GM12878 (cell line): ENCODE results near the gene OR6B1. TPM values are rescaled to one million over a fixed set of nuclear protein-coding genes. Genes with fewer than 3 reads are reported as not detected.

Source experiments
- ATAC-seq: fragments of 200-7000 bp; cut with Tn5 transposase; 3 replicates; pipeline ENCODE4 v1.9.1; 2020; ENCODE audit warnings: mild to moderate bottlenecking, moderate library complexity
- BruUV-seq: library from RNA; stranded (reverse); fragments of 400-500 nt; replicated peaks from 2 replicates; lab custom pipeline; 2021; lab: Mats Ljungman, UMichigan
- CTCF ChIA-PET: fragments of 300-600 bp; sonication (Branson Sonifier 250); formaldehyde crosslinking; extraction: SDS; loops from one replicate; lab custom pipeline; 2021; ENCODE audit warnings: inconsistent platforms; lab: Yijun Ruan, JAX
- POLR2A ChIA-PET: fragments of 350-600 bp; formaldehyde crosslinking; extraction: SDS; loops from one replicate; lab custom pipeline; 2021; ENCODE audit warnings: inconsistent platforms; lab: Charles Lee
- RAD21 ChIA-PET: fragments of 300-600 bp; sonication (Branson Sonifier 250); formaldehyde crosslinking; loops from one replicate; lab custom pipeline; 2023; ENCODE audit warnings: antibody characterized with exemption; ENCODE audit not compliant: unreplicated experiment; lab: Charles Lee
- SMC1A ChIA-PET: fragments of 300-600 bp; sonication (Branson Sonifier 250); formaldehyde crosslinking; loops from one replicate; lab custom pipeline; 2023; ENCODE audit not compliant: unreplicated experiment, uncharacterized antibody; lab: Charles Lee
- DNase-seq: peaks from one replicate; pipeline ENCODE4 v3.0.0-alpha.2; 2011; ENCODE audit warnings: low read depth, low spot score
- FAIRE-seq: peaks from 3 replicates; lab custom pipeline; 2011; peaks lifted over from hg19 to GRCh38; lab: Jason Lieb, UNC
- H2AFZ ChIP-seq: 2 replicates; pipeline ENCODE4 v1.6.0; 2011; ENCODE audit warnings: low read depth, low read length, control low read depth; ENCODE audit not compliant: control insufficient read depth
- H3K27ac ChIP-seq: 2 replicates; pipeline ENCODE4 v1.5.1; 2011; ENCODE audit warnings: control low read depth; ENCODE audit not compliant: control insufficient read depth, insufficient read depth
- H3K27me3 ChIP-seq, 2 experiments: replicated peaks in 1 of 2; 2 replicates each; pipeline versions ENCODE4 v1.6.0 to v1.6.1; 2011; ENCODE audit warnings: low read length in 1 of 2; ENCODE audit not compliant: control insufficient read depth in 2 of 2, insufficient read depth in 2 of 2
- H3K36me3 ChIP-seq, 2 experiments: 2 replicates each; pipeline ENCODE4 v1.5.1; 2011; ENCODE audit warnings: low read length in 1 of 2; ENCODE audit not compliant: control insufficient read depth in 2 of 2, insufficient read depth in 2 of 2
- H3K4me1 ChIP-seq: 2 replicates; pipeline ENCODE4 v1.6.1; 2011; ENCODE audit warnings: mild to moderate bottlenecking, low read length, moderate library complexity, mixed read lengths; ENCODE audit not compliant: control insufficient read depth, insufficient read depth
- H3K4me2 ChIP-seq: 2 replicates; pipeline ENCODE4 v1.6.0; 2011; ENCODE audit warnings: control low read depth; ENCODE audit not compliant: control insufficient read depth, insufficient read depth
- H3K4me3 ChIP-seq: fragments of 200-600 bp; sonication (generic); 2 replicates; pipeline ENCODE4 v1.5.1; 2016
- H3K79me2 ChIP-seq: 2 replicates; pipeline ENCODE4 v1.6.0; 2011; ENCODE audit warnings: low read length; ENCODE audit not compliant: control insufficient read depth, insufficient read depth
- H3K9ac ChIP-seq: 2 replicates; pipeline ENCODE4 v1.8.0; 2011; ENCODE audit warnings: low read length, control low read depth, mixed read lengths; ENCODE audit not compliant: control insufficient read depth, insufficient read depth
- H3K9me3 ChIP-seq: replicated peaks from 3 replicates; pipeline ENCODE4 v1.5.1; 2011; ENCODE audit warnings: mild to moderate bottlenecking, low read length; ENCODE audit not compliant: control insufficient read depth, insufficient read depth
- H4K20me1 ChIP-seq: 2 replicates; pipeline ENCODE4 v1.6.0; 2011; ENCODE audit not compliant: control insufficient read depth, insufficient read depth
- BRCA1 ChIP-seq: IDR thresholded peaks from 2 replicates; pipeline ENCODE4 v1.6.1; 2011; ENCODE audit warnings: low read depth, low read length, improper control_type of control experiment
- CHD1 ChIP-seq: IDR thresholded peaks from 2 replicates; pipeline ENCODE4 v1.6.1; 2012; ENCODE audit warnings: low read depth, low read length, improper control_type of control experiment
- CHD4 ChIP-seq: fragments of 200-600 bp; sonication (generic); IDR thresholded peaks from 2 replicates; pipeline ENCODE4 v1.6.1; 2016; ENCODE audit warnings: mild to moderate bottlenecking
- HCFC1 ChIP-seq: fragments of 150-350 bp; IDR thresholded peaks from 2 replicates; pipeline ENCODE4 v1.6.1; 2014; ENCODE audit warnings: low read length
- JUNB ChIP-seq: IDR thresholded peaks from 2 replicates; pipeline ENCODE4 v1.6.1; 2016; ENCODE audit warnings: antibody characterized with exemption, mild to moderate bottlenecking
- KLF5 ChIP-seq: fragments of 450-650 bp; IDR thresholded peaks from 2 replicates; pipeline ENCODE4 v1.6.1; 2014; ENCODE audit warnings: mild to moderate bottlenecking; ENCODE audit not compliant: partially characterized antibody
- MEF2A ChIP-seq: IDR thresholded peaks from 2 replicates; pipeline ENCODE4 v1.6.1; 2011; ENCODE audit warnings: low read depth, mild to moderate bottlenecking, low read length, moderate library complexity; ENCODE audit not compliant: insufficient read depth
- PML ChIP-seq: IDR thresholded peaks from 2 replicates; pipeline ENCODE4 v1.6.1; 2012; ENCODE audit warnings: low read length, inconsistent platforms
- YBX1 ChIP-seq: fragments of 450-650 bp; IDR thresholded peaks from 2 replicates; pipeline ENCODE4 v1.6.1; 2016; ENCODE audit warnings: antibody characterized with exemption
- in situ Hi-C: fragments of 300-500 bp; cut with MboI; formaldehyde crosslinking; loops from 9 replicates; pipeline ENCODE4 v1.14.3; 2018; ENCODE audit warnings: mixed read lengths
- intact Hi-C: fragments of 100-400 bp; cut with micrococcal nuclease; formaldehyde crosslinking; loops from one replicate; pipeline ENCODE4 v1.14.2; 2022; ENCODE audit not compliant: unreplicated experiment
- polyA plus RNA-seq, 11 experiments: library from polyadenylated mRNA; depleted of rRNA in 4 of 11; unstranded in 6 of 11; stranded (reverse) in 5 of 11; fragments of >200 nt; fragmentation: Nextera tagmentation in 4 of 11; fragmentation: Illumina TruSeq in 1 of 11; extraction: Ambion mirVana in 4 of 11; extraction: Trizol in 1 of 11; gene quantifications; 1 replicate in 1 of 11; 2 replicates in 10 of 11; pipeline versions ENCODE4 v1.2.1 to v1.2.3, GENCODE V29; 2011 to 2016; ENCODE audit warnings: inconsistent platforms in 2 of 11, missing spikeins in 2 of 11, low read depth in 1 of 11
- total RNA-seq, 4 experiments: library from RNA; depleted of rRNA in 3 of 4; stranded (reverse); fragments of >200 nt in 3 of 4; fragmentation: Illumina TruSeq in 1 of 4; extraction: Trizol in 1 of 4; gene quantifications; 2 replicates each; pipeline versions ENCODE4 v1.2.1 to v1.2.3, GENCODE V29; 2013 to 2021
- TF ChIP-seq, protein P1 (sequence below): fragments of 450-650 bp; IDR thresholded peaks from 2 replicates; pipeline ENCODE4 v1.6.1; 2016; ENCODE audit warnings: mild to moderate bottlenecking

OR6B1 gene
- total and polyA plus RNA-seq, 10 of the 15 experiments (the other 5 are each of a cell fraction or from before 2014, with no cell fraction given): not detected

DNA sequence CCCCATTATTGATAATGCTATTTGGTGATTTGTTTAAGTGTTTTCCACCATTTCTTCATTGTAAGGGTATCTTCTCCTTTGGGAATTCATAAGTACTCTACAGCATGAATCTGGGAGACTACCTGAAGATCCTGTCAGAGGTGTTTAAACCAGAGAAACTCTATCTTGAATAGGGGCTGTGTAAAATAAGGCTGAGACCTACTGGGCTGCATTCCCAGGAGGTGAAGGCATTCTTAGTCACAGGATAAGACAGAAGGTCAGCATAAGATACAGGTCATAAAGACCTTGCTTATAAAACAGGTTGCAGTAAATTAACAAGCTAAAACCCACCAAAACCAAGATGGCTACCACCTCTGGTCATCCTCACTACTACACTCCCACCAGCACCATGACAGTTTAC, 35.3 kb downstream of the OR6B1 start:
- H4K20me1 ChIP-seq: no peaks in the 10 kb centered on the region
- RAD21 ChIA-PET: no interaction called here
- H3K27ac ChIP-seq: no peak overlapping the region
- H3K9ac ChIP-seq: no peak overlapping the region
- BruUV-seq: no TSS peak
- no peaks in the 10 kb centered on the region; a peak in 1 of 4 replicates for H3K27me3 ChIP-seq
- no peak for ATAC-seq
- TF ChIP-seq CHD1 (no peak), KLF5 (no peak), BRCA1 (no peak), MEF2A (no peak), CHD4 (no peak), YBX1 (no peak), JUNB (no peak), HCFC1 (no peak), PML (no peak)
- TF ChIP-seq, protein P1, sequence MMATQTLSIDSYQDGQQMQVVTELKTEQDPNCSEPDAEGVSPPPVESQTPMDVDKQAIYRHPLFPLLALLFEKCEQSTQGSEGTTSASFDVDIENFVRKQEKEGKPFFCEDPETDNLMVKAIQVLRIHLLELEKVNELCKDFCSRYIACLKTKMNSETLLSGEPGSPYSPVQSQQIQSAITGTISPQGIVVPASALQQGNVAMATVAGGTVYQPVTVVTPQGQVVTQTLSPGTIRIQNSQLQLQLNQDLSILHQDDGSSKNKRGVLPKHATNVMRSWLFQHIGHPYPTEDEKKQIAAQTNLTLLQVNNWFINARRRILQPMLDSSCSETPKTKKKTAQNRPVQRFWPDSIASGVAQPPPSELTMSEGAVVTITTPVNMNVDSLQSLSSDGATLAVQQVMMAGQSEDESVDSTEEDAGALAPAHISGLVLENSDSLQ: no peak
- TF ChIP-seq, all 136 proteins: peak for 0
- H3K4me1 ChIP-seq: no peaks in the 10 kb centered on the region
- no peaks in the 10 kb centered on the region for H3K9me3 ChIP-seq
- H2AFZ ChIP-seq: no peak overlapping the region
- H3K4me2 ChIP-seq: no peak overlapping the region
- in situ Hi-C loops (no loop called here), intact Hi-C loops (no loop called here)
- FAIRE-seq (no peak), DNase-seq (no peak)
- no peaks in the 10 kb centered on the region for H3K79me2 ChIP-seq
- ChIA-PET SMC1A (no interaction called here), POLR2A (no interaction called here), CTCF (interaction anchor here (0.6 kb wide), 1 partner anchor 570 kb away, joined by 3 read pairs; no protein-coding TSS in a partner anchor)
- H3K4me3 ChIP-seq: no peak overlapping the region
- H3K36me3 ChIP-seq: no peaks in the 10 kb centered on the region
